Measurements from ENCODE around the gene PRM3.

PRM3 gene

DNA sequence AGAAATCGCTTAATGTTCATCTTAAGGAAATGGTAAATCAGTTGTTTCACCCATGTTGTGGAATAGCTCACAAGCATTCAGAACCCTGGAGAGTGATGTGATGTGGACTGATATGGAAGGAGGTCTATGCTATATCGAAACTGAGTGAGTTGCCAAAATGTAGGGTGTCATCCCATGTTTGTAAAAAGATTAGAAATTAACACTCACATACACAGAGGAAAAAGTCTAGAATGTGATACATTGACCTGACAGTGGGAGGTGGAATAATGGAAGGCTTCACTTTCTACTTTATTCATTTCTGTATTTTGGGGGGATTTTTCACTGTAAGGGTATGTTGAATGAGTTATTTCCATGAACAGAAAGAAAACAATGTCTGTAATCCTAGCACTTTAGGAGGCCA, 12.4 kb upstream of the PRM3 start:
- no peak for FAIRE-seq

GRCh38 chr16:11283820-11284248, 10.4 kb upstream of the PRM3 start:
- no peak for FAIRE-seq
- no peak for DNase-seq (ENCODE audit: insufficient read length, low spot score)

More for the DNA sequence above, 12.4 kb upstream of the PRM3 start:
- no peak for DNase-seq (ENCODE audit: insufficient read length, low spot score)

GRCh38 chr16:11280616-11281522, 7.4 kb upstream of the PRM3 start, which contains the start of gene PRM1:
Gene PRM1 (minus strand): TSS chr16:11281330. CDS start chr16:11281238, 92 bp downstream.
- DNase-seq (ENCODE audit: insufficient read length, low spot score) (no peak), FAIRE-seq (no peak)

- DNase-seq (ENCODE audit: insufficient read length, low spot score), result no peak
- FAIRE-seq, result no peak
Measured at GRCh38 chr16:11278681-11279628, 5.5 kb upstream of the PRM3 start.

GRCh38 chr16:11277607-11278337, 4.3 kb upstream of the PRM3 start:
- FAIRE-seq (no peak), DNase-seq (ENCODE audit: insufficient read length, low spot score) (no peak)

DNA sequence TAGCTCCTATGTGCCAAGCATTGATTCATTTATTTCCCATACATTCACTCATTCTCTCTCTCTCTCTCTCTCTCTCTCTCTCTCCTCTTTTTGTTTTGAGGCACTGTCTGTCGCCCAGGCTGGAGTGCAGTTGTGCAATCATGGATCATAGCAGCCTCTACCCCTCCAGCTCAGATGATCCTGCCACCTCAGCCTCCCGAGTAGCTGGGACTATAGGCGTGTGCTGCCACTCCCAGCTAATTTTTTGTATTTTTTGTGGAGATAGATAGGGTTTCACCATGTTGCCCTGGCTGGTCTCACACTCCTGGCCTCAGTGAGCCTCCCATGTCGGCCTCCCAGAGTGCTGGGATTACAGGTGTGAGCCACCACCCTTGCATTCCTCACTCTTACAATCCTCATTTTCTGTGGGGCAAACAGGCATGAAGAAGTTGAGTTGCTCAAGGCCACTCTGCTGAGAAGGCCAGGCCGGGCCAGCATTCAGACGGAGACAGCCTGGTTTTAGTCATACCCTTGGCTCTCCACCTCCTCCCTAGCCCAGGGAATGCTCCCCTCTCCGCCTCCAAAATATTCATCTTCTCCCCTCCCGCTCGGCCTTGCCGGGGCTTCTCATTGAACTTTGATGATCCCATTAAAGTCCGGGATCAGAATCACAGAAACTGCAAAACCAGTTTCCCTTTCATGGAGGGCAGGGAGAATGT, 3.6 kb upstream of the PRM3 start:
- FAIRE-seq (no peak), DNase-seq (ENCODE audit: insufficient read length, low spot score) (no peak)

- DNase-seq (ENCODE audit: insufficient read length, low spot score) (no peak), FAIRE-seq (no peak)
Measured at GRCh38 chr16:11276143-11276895, 2.9 kb upstream of the PRM3 start, which contains the start of gene PRM2. Gene PRM2 (minus strand): TSS chr16:11276480. CDS start chr16:11276370, 110 bp downstream.

DNA sequence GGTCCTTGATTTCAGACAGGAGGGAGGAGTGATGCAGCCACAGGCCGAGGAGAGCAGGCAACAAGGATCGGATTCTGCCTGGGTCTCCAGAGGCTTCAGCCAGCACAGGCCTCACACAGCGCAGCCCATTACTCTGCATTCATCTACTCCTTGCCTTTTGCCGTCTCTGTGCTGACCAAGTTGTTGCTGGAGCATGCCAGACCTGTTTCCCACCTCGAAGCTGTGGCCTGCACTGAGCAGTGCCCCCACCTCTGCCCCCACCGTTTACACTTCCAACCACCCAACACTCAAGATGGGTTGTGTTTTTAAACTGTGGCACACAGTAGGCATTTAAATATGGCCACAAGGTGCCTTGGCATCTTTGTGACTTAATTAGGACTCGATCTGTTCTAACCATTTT, 1.5 kb upstream of the PRM3 start:
- DNase-seq (ENCODE audit: insufficient read length, low spot score), result no peak
- no peak for FAIRE-seq

GRCh38 chr16:11273721-11274324, 394 bp upstream of the PRM3 start:
- no peak for FAIRE-seq
- DNase-seq (ENCODE audit: insufficient read length, low spot score), result no peak

GRCh38 chr16:11272484-11272883, 945 bp downstream of the PRM3 start:
- FAIRE-seq, result no peak
- DNase-seq (ENCODE audit: insufficient read length, low spot score), result no peak

DNA sequence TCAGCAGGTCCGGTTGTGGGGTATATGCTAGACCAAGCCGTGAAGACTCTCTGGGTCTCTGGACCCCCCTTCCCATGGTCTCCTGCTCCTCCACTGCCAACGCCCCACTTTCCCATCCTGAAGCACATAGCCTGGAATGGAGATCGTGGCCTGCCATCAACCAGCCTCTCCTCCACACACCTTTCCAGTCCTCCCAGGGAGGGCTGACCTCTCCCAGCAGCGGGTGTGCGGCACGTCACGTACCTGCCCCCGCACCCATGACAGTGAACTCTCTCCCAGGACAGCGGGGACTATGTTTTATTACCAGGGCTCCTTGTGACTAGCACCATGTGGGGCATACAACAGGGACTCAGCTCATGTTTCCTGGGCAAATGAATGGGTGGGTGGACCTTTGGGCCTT, 1.8 kb downstream of the PRM3 start:
- FAIRE-seq (no peak), DNase-seq (ENCODE audit: insufficient read length, low spot score) (no peak)

GRCh38 chr16:11270602-11271162, 2.7 kb downstream of the PRM3 start:
- no peak for FAIRE-seq
- DNase-seq (ENCODE audit: insufficient read length, low spot score), result no peak

DNA sequence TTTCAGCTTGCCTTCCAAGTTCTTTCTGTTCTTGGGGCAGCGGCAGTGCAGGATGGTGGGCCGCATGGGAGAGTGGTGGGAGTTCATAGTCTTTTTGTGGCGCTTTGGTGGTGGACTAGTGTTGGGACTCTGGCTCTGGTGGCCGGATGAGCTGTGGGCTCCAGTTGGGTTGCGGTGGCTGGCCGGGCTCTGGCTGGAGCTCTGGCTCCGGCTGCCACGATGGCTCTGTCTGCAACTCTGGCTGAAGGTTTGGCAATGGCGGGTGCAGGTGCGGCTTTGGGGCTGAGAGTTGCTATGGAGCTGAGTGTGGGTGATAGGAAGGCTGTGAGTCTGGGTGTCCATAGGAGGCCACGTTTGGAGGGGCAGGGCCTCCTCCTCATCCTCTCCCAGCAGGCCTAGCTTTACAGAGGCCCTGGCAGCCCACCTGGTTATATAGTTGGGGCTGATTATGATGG, 4.5 kb downstream of the PRM3 start, which contains the start of gene TNP2:
TSS of gene TNP2 (minus strand) at position 405 of the 455 bp plus-strand sequence. CDS start at position 342, 63 bp downstream.
- FAIRE-seq, result no peak

GRCh38 chr16:11265124-11265523, 8.3 kb downstream of the PRM3 start:
- DNase-seq (ENCODE audit: insufficient read length, low spot score), result no peak
- no peak for FAIRE-seq

More for the DNA sequence above, 4.5 kb downstream of the PRM3 start, which contains the start of gene TNP2:
- DNase-seq (ENCODE audit: insufficient read length, low spot score), result no peak

DNA sequence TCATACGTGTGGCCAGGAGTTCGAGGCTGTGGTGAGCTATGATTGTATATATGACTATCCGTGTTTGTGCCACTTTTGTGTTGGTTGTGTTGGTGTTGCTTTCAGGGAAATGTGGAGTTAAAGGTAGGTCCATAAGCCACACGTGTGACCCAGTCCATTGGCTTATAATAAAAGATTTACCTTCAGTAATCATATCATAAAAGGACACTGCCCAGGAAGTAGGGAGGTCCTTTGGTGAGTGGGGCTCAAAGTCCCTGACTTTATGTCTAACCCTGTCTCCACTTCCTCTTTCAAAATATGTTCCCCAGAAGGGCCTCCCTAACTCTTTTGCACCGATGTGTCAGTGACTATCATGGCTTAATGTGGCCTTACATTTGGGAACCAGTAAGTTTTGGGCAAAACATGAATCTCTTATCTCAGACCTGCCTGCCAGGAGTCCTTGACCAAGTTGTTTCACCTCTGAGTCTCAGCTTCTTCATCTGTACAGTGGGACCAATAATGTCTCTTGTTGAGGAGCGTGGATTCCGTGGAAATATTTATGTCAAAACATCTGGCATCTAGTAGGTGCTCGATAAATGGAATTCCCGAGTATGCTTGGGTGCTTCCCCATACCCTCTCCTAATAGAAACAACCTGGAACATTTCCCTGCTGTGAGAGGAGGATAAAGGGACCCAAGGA, 9.1 kb downstream of the PRM3 start:
- no peak for DNase-seq (ENCODE audit: insufficient read length, low spot score)
- FAIRE-seq, result peak; percentile 40

DNA sequence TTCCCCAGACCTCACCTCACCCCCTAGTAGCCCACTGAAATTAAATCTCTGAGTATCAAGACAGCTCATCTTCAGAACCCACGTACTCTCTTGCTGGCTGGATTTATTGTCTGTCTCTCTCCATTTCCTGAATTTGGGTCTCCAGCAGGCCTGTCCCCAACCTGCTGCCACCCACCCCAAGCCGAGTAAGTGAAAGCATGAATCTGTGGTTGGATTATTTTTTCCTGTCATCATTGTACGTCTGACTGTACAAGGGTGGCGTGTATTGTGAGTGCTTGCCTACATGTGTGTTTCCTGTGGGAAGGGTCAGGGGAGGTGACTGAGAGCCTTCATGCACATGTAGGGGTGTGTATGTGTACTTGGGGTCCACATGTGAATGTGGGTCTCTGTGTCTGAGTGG, 9.7 kb downstream of the PRM3 start:
- DNase-seq (ENCODE audit: insufficient read length, low spot score) (no peak), FAIRE-seq (peak; percentile 71)

DNA sequence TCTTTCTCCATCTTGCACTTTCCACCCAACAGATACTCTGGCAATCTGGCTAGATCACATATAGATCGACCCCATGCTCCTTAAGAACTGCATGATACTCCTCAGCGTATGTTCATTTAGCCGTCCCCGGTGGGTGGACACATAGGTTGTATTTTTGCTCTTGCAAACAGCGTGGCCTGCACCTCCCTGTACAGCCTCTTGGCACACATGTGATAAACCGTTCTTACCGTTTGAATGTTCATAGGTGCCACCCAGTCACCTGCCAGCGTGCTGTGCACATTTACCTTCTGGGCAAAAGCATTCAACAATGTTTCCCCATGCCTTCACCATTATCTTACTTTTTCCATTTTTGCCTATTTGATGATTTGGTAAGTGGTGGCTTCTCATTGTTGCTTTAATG, 10.5 kb downstream of the PRM3 start:
- no peak for DNase-seq (ENCODE audit: insufficient read length, low spot score)
- no peak for FAIRE-seq

GRCh38 chr16:11260596-11260966, 12.8 kb downstream of the PRM3 start:
- FAIRE-seq (no peak), DNase-seq (ENCODE audit: insufficient read length, low spot score) (no peak)
